ENCODE results near the gene DYNLL2. TPM values are rescaled to one million over a fixed set of nuclear protein-coding genes. Genes with fewer than 3 reads are reported as not detected.

Gene DYNLL2
- total RNA-seq, 1 experiment from 2014 or later, result 29.1 TPM

- Histone ChIP-seq H3K9me3 (ENCODE audit: low read depth, low read length, poor library complexity, severe bottlenecking) (no peaks in the 10 kb centered on the region), H3K4me3 (ENCODE audit: low read depth, low read length, poor library complexity, severe bottlenecking) (no peak overlapping the region), H3K4me1 (ENCODE audit: insufficient read depth, low read length, poor library complexity, severe bottlenecking) (peaks cover 15% of the 10 kb centered on the region), H3K36me3 (ENCODE audit: insufficient read depth, low read length, poor library complexity, severe bottlenecking) (peaks cover 47% of the 10 kb centered on the region), H3K27me3 (replicated peaks; ENCODE audit: insufficient read depth, low read depth, low read length, poor library complexity) (no peaks in the 10 kb centered on the region), H3K27ac (ENCODE audit: low read depth, low read length, poor library complexity, severe bottlenecking) (no peak overlapping the region)
- no peak for TF ChIP-seq CTCF (conservative IDR thresholded peaks at IDR 0.05; ENCODE audit: low read depth, low read length)
- no peak for TF ChIP-seq EZH2 (IDR thresholded peaks at IDR 0.05; ENCODE audit: borderline replicate concordance, low read depth, low read length, poor library complexity, severe bottlenecking)
- BruUV-seq (replicated peaks), result no TSS peak
- POLR2A ChIA-PET (ENCODE audit: low non-redundant PET), result no interaction called here
- no peak for DNase-seq (ENCODE audit: low spot score)
- CTCF ChIA-PET, result no interaction called here
- intact Hi-C loops (cut with micrococcal nuclease; ENCODE audit: unreplicated experiment), result loop anchor here (10.0 kb wide), 1 partner anchor 232 kb away; the partner anchor contains the start of gene MRPS23
These were observed 3.7 kb downstream of the DYNLL2 start for GRCh38 chr17:58086953-58087352.

- BruUV-seq (replicated peaks), result no TSS peak
- Histone ChIP-seq H3K27me3 (replicated peaks; ENCODE audit: insufficient read depth, low read depth, low read length, poor library complexity) (no peaks in the 10 kb centered on the region), H3K9me3 (ENCODE audit: low read depth, low read length, poor library complexity, severe bottlenecking) (no peaks in the 10 kb centered on the region), H3K27ac (ENCODE audit: low read depth, low read length, poor library complexity, severe bottlenecking) (no peak overlapping the region), H3K36me3 (ENCODE audit: insufficient read depth, low read length, poor library complexity, severe bottlenecking) (peaks cover 63% of the 10 kb centered on the region), H3K4me1 (ENCODE audit: insufficient read depth, low read length, poor library complexity, severe bottlenecking) (peaks cover 8% of the 10 kb centered on the region), H3K4me3 (ENCODE audit: low read depth, low read length, poor library complexity, severe bottlenecking) (no peak overlapping the region)
- CTCF ChIA-PET, result no interaction called here
- TF ChIP-seq EZH2 (IDR thresholded peaks at IDR 0.05; ENCODE audit: borderline replicate concordance, low read depth, low read length, poor library complexity, severe bottlenecking), result no peak
- no peak for TF ChIP-seq CTCF (conservative IDR thresholded peaks at IDR 0.05; ENCODE audit: low read depth, low read length)
- POLR2A ChIA-PET (ENCODE audit: low non-redundant PET), result no interaction called here
- DNase-seq (ENCODE audit: low spot score), result no peak
- intact Hi-C loops (cut with micrococcal nuclease; ENCODE audit: unreplicated experiment), result loop anchor here (10.0 kb wide), 1 partner anchor 234 kb away; the partner anchor contains the start of gene MRPS23
These were observed 5.4 kb downstream of the DYNLL2 start for GRCh38 chr17:58088624-58089023.

GRCh38 chr17:58089111-58089510 is 5.9 kb downstream of the DYNLL2 start:
- Histone ChIP-seq H3K36me3 (ENCODE audit: insufficient read depth, low read length, poor library complexity, severe bottlenecking) (peaks cover 66% of the 10 kb centered on the region), H3K4me3 (ENCODE audit: low read depth, low read length, poor library complexity, severe bottlenecking) (no peak overlapping the region), H3K27ac (ENCODE audit: low read depth, low read length, poor library complexity, severe bottlenecking) (no peak overlapping the region), H3K9me3 (ENCODE audit: low read depth, low read length, poor library complexity, severe bottlenecking) (no peaks in the 10 kb centered on the region), H3K4me1 (ENCODE audit: insufficient read depth, low read length, poor library complexity, severe bottlenecking) (peaks cover 8% of the 10 kb centered on the region), H3K27me3 (replicated peaks; ENCODE audit: insufficient read depth, low read depth, low read length, poor library complexity) (no peaks in the 10 kb centered on the region)
- no peak for TF ChIP-seq CTCF (conservative IDR thresholded peaks at IDR 0.05; ENCODE audit: low read depth, low read length)
- TF ChIP-seq EZH2 (IDR thresholded peaks at IDR 0.05; ENCODE audit: borderline replicate concordance, low read depth, low read length, poor library complexity, severe bottlenecking), result no peak
- POLR2A ChIA-PET (ENCODE audit: low non-redundant PET), result no interaction called here
- CTCF ChIA-PET, result no interaction called here
- intact Hi-C loops (cut with micrococcal nuclease; ENCODE audit: unreplicated experiment), result loop anchor here (10.0 kb wide), 1 partner anchor 234 kb away; the partner anchor contains the start of gene MRPS23
- no peak for DNase-seq (ENCODE audit: low spot score)
- BruUV-seq (replicated peaks), result no TSS peak
